ENCODE results near the gene CAP2. TPM values are rescaled to one million over a fixed set of nuclear protein-coding genes. Genes with fewer than 3 reads are reported as not detected.

Gene CAP2
- total RNA-seq, 1 donor from 2014 or later, result 5.5 TPM

DNA sequence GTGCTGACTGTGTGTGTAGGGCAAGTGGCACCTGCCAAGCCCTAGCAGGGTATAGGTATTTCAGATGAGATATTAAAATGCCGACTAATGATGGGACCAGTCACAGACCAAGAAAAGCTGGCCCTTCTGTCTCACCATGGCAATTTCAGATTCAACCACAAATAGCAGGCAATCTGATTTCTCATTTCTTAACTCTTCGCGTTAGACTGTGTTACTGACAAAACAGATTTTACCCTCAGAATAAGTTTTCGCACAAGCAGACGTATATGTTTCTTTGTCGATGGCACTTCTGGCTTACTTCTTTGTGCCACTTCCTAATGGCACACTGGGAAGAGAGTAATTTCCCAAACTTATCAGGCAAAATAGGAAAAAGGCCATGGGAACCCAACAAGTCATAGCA is 58.7 kb downstream of the CAP2 start:
- H3K4me3 ChIP-seq (ENCODE audit: low read depth, low read length), result no peak overlapping the region
- no peak for DNase-seq (ENCODE audit: low read depth)
- TF ChIP-seq, protein P1, sequence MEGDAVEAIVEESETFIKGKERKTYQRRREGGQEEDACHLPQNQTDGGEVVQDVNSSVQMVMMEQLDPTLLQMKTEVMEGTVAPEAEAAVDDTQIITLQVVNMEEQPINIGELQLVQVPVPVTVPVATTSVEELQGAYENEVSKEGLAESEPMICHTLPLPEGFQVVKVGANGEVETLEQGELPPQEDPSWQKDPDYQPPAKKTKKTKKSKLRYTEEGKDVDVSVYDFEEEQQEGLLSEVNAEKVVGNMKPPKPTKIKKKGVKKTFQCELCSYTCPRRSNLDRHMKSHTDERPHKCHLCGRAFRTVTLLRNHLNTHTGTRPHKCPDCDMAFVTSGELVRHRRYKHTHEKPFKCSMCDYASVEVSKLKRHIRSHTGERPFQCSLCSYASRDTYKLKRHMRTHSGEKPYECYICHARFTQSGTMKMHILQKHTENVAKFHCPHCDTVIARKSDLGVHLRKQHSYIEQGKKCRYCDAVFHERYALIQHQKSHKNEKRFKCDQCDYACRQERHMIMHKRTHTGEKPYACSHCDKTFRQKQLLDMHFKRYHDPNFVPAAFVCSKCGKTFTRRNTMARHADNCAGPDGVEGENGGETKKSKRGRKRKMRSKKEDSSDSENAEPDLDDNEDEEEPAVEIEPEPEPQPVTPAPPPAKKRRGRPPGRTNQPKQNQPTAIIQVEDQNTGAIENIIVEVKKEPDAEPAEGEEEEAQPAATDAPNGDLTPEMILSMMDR (conservative IDR thresholded peaks at IDR 0.05; ENCODE audit: low read depth, low read length), result no peak

DNA sequence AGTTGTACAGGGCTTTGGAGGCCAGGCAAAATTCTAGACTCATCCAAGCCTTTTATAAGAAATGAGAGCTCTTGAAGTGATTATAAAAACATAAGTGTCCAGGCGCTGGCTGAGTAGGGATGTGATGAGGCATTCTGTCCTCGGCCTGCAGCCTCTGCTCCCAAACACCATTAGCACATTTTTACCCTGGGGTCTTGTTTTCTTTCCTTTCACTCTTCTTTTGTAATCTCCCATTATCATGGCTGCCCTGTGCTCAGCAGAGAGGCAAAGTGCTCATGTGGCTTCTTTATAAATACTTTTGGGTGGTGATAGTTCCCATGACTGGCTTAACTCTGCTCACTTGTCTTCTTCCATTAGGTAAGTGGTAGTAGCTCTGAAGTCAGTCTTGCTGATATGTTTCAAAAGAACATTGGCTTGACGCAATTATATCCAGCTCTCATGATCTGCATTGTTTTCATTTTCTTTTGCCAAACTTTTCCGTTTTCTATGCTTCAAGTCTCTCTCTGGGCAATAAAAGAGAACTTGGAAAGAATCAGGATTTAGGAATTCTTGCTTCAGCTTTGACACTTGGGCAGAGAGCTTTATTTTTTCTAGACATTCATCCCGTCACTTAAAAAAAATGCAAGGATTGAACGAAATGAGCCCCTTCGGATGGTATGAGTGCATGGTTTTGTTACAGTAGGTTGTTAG is 61.1 kb downstream of the CAP2 start:
- DNase-seq (ENCODE audit: low read depth), result no peak
- TF ChIP-seq, protein P1 (conservative IDR thresholded peaks at IDR 0.05; ENCODE audit: low read depth, low read length), result no peak
- H3K4me3 ChIP-seq (ENCODE audit: low read depth, low read length), result no peak overlapping the region

DNA sequence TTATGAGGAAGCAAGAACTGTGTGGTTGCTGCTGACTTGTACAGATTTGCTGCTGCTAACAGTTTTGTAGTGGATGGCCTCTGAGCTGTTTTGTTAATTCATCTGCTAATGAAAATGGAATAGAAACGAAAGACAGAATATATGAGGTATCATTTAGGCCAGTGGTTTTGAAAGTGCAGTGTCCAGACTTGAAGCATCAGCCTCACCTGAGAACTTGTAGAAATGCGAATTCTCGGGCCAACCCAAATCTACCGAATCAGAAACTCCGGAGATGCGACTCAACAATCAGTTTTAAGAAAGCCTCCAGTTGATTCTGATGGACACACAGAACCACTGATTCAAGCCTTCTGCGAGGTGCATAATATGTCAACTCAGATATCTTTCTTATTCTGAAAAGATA is 62.5 kb downstream of the CAP2 start:
- no peak for DNase-seq (ENCODE audit: low read depth)
- TF ChIP-seq, protein P1 (conservative IDR thresholded peaks at IDR 0.05; ENCODE audit: low read depth, low read length), result no peak
- no peak overlapping the region for H3K4me3 ChIP-seq (ENCODE audit: low read depth, low read length)

DNA sequence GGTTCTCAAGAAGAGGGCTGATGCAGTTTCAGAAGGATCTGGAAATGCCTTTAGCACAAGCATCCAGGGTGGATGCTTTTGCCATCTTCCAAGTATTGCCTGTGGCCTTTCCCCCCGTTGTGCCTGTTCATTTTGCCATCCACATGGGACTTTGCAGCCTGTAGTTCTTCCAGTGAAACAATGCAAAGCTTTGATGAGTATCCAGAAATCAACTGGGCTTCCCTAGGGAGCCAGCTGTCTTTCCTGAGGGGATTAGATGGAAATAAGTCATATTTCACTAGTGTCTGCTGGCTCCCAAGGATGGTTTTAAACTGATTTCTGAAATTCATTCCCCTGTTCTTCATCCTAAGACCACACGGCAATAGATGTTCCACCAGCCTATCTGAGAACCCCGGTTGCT is 63.3 kb downstream of the CAP2 start:
- TF ChIP-seq, protein P1 (conservative IDR thresholded peaks at IDR 0.05; ENCODE audit: low read depth, low read length), result no peak
- no peak for DNase-seq (ENCODE audit: low read depth)
- H3K4me3 ChIP-seq (ENCODE audit: low read depth, low read length), result no peak overlapping the region

DNA sequence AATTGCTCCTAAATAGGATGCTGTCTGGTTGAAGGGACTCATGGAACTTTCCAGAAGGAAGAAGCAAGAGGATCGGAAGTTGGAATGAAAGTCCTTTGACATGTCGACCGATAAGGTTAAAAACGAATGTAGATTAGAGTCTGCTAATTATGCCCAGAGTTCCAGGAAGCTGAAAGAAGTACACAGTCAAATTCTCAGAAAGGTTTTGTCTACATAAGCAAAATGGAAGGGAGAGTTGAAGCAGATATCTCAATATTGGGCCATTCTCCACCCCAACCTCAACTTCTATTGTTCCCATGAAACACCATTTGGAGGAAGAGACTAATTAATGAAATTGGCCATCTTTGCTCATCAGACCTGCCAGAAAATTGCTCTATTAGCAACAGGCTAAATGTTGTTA is 64.0 kb downstream of the CAP2 start:
- DNase-seq (ENCODE audit: low read depth), result no peak
- no peak overlapping the region for H3K4me3 ChIP-seq (ENCODE audit: low read depth, low read length)
- TF ChIP-seq, protein P1 (conservative IDR thresholded peaks at IDR 0.05; ENCODE audit: low read depth, low read length), result no peak

DNA sequence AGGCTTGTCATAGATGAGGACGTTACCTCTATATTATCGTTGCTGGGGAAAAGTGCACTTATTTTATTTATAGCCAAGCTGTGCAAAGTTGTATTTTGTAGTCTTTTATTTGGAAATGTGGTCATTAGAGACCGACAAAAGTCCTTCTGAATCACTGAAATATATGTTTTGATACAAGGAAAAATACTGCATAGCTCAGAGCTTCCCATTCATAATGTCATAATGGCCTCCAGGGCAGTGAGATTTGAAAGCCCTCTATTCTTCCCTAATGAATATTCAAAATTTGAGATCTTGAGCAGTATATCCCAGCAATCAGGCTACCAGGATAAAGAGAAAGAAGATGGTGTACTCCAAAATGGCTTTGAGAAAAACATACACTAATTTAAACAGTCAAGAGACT is 64.6 kb downstream of the CAP2 start:
- TF ChIP-seq, protein P1 (conservative IDR thresholded peaks at IDR 0.05; ENCODE audit: low read depth, low read length), result no peak
- DNase-seq (ENCODE audit: low read depth), result no peak
- H3K4me3 ChIP-seq (ENCODE audit: low read depth, low read length), result no peak overlapping the region

DNA sequence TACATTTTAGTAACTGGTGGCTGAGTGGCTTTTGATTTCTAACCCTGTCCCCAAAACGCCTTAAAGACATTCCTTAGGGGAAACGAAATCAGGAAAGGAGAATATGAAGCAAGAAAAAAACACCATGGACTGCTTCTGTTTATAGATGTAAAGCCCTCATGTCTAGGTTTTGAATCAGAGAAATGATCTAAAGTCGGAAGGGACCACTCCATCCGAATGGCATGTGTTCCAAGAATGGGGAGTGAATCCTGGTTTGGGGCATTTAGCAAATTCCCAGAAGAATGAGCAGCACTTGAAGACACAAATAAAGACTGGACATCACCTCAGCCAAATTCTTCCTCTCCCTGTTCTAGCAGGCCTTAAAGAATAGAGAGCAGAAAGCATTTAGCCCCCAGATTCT is 65.6 kb downstream of the CAP2 start:
- no peak for DNase-seq (ENCODE audit: low read depth)
- no peak overlapping the region for H3K4me3 ChIP-seq (ENCODE audit: low read depth, low read length)
- TF ChIP-seq, protein P1 (conservative IDR thresholded peaks at IDR 0.05; ENCODE audit: low read depth, low read length), result no peak

Data from epithelial cell of proximal tubule (primary cell).